PFSK-1 (cell line): ENCODE measurements around the gene ELK3.

ENCODE experiments used
- FOXP2 ChIP-seq: optimal IDR thresholded peaks from 2 replicates; pipeline ENCODE3; 2011; ENCODE audit warnings: borderline replicate concordance, control low read depth, inconsistent platforms; ENCODE audit not compliant: insufficient read depth; ENCODE audit errors: extremely low read length, extremely low read depth
- POLR2AphosphoS5 ChIP-seq: IDR thresholded peaks from 2 replicates; pipeline ENCODE4 v1.6.1; 2012; ENCODE audit warnings: low read depth, mild to moderate bottlenecking, control low read depth, low read length, moderate library complexity
- SIN3A ChIP-seq: IDR thresholded peaks from 2 replicates; pipeline ENCODE4 v1.6.1; 2012; ENCODE audit warnings: mild to moderate bottlenecking, low read length, moderate library complexity, borderline replicate concordance; ENCODE audit not compliant: insufficient read depth
- TAF1 ChIP-seq: IDR thresholded peaks from 2 replicates; pipeline ENCODE4 v1.6.1; 2012; ENCODE audit warnings: low read length, control low read depth, borderline replicate concordance; ENCODE audit not compliant: insufficient read depth
- TF ChIP-seq, protein P1 (sequence below), 2 experiments: IDR thresholded peaks; 2 replicates each; pipeline versions ENCODE4 v1.6.1 to v1.8.0; 2011 to 2012; ENCODE audit warnings: low read depth in 2 of 2, low read length in 2 of 2, control low read depth in 1 of 2, inconsistent platforms in 1 of 2, mild to moderate bottlenecking in 1 of 2, moderate library complexity in 1 of 2; ENCODE audit not compliant: insufficient read depth in 1 of 2

The ELK3 gene

DNA sequence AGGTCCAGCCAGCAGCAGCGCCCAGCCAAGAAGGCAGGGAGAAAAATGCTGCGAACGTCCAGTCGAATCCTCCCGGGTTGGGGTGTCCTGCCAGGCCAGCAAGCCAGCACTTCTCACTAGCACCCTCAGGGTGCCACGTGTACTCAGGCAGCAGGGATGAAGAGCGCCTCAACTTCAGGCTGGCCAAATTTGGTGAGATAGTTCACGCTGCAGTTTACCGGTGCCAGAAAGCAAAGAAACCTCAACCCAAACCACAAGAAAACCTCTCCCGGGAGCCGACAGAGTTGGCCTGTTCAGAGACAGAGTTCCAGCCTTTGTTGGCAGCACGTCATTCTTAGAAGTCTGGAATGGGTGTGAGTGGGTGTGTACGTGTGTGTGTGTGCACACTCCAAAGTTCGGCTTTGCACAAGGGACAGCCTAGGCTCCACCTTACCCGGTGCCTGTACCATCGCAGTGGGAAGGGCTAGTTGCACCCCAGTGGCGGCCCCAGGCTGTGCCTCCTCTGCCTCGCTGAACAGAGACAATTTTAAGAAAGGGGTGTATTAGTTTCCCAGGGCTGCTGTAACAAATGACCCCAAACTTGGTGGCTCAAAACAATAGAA lies 42.1 kb downstream of the ELK3 start:
- TF ChIP-seq POLR2AphosphoS5 (no peak), TAF1 (no peak), FOXP2 (no peak), SIN3A (no peak)
- TF ChIP-seq, protein P1, sequence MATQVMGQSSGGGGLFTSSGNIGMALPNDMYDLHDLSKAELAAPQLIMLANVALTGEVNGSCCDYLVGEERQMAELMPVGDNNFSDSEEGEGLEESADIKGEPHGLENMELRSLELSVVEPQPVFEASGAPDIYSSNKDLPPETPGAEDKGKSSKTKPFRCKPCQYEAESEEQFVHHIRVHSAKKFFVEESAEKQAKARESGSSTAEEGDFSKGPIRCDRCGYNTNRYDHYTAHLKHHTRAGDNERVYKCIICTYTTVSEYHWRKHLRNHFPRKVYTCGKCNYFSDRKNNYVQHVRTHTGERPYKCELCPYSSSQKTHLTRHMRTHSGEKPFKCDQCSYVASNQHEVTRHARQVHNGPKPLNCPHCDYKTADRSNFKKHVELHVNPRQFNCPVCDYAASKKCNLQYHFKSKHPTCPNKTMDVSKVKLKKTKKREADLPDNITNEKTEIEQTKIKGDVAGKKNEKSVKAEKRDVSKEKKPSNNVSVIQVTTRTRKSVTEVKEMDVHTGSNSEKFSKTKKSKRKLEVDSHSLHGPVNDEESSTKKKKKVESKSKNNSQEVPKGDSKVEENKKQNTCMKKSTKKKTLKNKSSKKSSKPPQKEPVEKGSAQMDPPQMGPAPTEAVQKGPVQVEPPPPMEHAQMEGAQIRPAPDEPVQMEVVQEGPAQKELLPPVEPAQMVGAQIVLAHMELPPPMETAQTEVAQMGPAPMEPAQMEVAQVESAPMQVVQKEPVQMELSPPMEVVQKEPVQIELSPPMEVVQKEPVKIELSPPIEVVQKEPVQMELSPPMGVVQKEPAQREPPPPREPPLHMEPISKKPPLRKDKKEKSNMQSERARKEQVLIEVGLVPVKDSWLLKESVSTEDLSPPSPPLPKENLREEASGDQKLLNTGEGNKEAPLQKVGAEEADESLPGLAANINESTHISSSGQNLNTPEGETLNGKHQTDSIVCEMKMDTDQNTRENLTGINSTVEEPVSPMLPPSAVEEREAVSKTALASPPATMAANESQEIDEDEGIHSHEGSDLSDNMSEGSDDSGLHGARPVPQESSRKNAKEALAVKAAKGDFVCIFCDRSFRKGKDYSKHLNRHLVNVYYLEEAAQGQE (IDR thresholded peaks at IDR 0.05; ENCODE audit: insufficient read depth in 1 of 2, low read depth in 2 of 2, low read length in 2 of 2), result no peak

DNA sequence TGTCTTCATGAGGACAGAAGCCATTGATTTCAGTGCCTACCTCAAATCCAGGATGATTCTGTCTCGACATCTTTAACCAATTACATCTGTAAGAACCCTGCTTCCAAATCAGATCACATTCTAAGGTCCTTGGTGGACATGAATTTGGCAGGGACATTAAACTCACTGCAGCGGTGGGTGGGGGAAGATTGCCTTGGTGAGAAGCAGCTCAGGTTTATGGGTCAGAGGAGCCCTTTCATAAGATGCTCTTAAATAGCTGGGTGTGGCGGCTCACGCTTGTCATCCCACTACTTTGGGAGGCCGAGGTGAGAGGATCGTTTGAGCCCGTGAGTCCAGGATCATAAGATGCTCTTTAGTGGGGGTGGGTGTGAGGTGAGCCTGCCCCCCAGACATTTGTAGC lies 42.9 kb downstream of the ELK3 start:
- no peak for TF ChIP-seq SIN3A
- TF ChIP-seq POLR2AphosphoS5, result no peak
- TF ChIP-seq FOXP2, result no peak
- TF ChIP-seq TAF1, result no peak
- TF ChIP-seq, protein P1 (IDR thresholded peaks at IDR 0.05; ENCODE audit: insufficient read depth in 1 of 2, low read depth in 2 of 2, low read length in 2 of 2), result no peak

DNA sequence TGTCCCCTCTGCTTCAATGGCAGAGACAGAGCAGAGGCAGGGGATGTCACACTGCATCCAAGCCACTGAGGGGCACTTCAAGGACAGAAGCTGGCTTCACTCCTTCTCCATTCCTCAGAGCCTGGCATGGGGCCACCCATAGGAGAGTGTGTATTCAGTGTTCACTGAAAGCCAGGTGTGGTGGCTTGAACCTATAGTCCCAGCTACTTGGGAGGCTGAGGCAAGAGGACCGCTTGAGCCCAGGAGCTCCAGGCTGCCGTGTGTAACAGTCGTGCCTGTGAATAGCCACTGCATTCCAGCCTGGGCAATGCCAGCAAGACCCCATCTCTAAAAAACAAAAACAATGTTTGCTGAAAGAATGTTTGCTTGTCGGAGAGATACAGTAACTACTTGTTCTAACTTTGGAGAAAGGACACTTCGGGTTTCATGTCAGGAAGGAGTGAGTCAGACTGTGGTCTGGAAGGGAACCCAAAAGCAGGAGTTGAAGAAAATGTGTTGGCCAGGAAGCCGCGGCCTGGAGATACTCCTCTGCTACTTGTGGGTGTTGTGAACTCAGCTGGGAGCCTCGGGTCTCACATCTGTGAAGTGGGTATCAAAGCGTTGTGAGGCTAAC lies 43.4 kb downstream of the ELK3 start:
- no peak for TF ChIP-seq SIN3A
- TF ChIP-seq FOXP2, result no peak
- TF ChIP-seq, protein P1 (IDR thresholded peaks at IDR 0.05; ENCODE audit: insufficient read depth in 1 of 2, low read depth in 2 of 2, low read length in 2 of 2), result no peak
- no peak for TF ChIP-seq TAF1
- no peak for TF ChIP-seq POLR2AphosphoS5

DNA sequence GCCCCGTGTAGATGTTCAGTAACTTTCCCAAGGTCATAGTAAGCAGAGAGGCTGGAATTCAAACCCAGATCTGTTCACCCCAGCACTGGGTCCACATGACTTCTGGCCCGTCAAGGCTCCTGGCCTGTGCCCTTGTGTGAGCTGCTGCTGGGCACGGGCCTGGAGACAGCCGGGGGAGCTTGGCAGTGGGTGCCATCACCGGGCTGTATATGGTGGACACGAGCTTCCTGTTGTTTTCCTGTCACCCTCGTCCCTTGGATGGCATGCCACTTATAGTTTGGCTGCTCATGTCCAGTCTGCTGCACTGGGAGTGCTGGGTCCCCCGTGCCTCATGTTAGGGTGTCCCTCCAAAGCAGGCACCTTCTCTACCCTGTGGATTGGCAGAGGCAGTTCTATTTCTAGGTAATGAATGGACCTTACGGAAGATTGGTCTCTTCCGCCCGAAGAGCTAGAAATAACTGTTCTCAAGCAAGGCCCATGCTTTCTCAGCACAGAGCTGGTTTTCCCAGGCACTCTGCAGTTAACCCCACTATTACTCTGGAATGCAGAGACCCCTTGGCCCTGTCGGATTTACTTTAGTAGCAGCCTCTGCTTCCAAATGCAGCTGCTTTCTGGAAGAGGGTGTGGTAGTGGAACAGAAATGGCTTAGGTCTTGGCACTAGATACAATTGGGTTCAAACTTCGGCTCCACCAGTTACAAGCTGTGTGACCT lies 44.3 kb downstream of the ELK3 start:
- TF ChIP-seq SIN3A (no peak), FOXP2 (no peak), POLR2AphosphoS5 (no peak), TAF1 (no peak)
- TF ChIP-seq, protein P1 (IDR thresholded peaks at IDR 0.05; ENCODE audit: insufficient read depth in 1 of 2, low read depth in 2 of 2, low read length in 2 of 2), result no peak
